ENCODE measurements around the gene SERPINA10.
"Not testable (repeated sequence)": the region's sequence is repeated elsewhere in the genome, so short reads cannot be mapped to it uniquely, and the experiment has no call there.

SERPINA10 gene

GRCh38 chr14:94314890-94315289 lies 21.8 kb upstream of the SERPINA10 start:
- DNase-seq (ENCODE audit: low read depth in 1 of 2, low spot score in 1 of 2): no peak

- no peak for DNase-seq (ENCODE audit: low read depth in 1 of 2, low spot score in 1 of 2)
These were observed 21.1 kb upstream of the SERPINA10 start for GRCh38 chr14:94313991-94314655.

GRCh38 chr14:94312481-94313246 lies 19.6 kb upstream of the SERPINA10 start:
- no peak for DNase-seq (ENCODE audit: low read depth in 1 of 2, low spot score in 1 of 2)

GRCh38 chr14:94310248-94310647 lies 17.2 kb upstream of the SERPINA10 start:
- no peak for DNase-seq (ENCODE audit: low read depth in 1 of 2, low spot score in 1 of 2)

GRCh38 chr14:94309721-94310120 lies 16.7 kb upstream of the SERPINA10 start:
- DNase-seq (ENCODE audit: low read depth in 1 of 2, low spot score in 1 of 2): no peak

GRCh38 chr14:94307410-94307992 lies 14.4 kb upstream of the SERPINA10 start:
- DNase-seq (ENCODE audit: low read depth in 1 of 2, low spot score in 1 of 2): no peak

GRCh38 chr14:94306047-94306978 lies 13.2 kb upstream of the SERPINA10 start:
- DNase-seq (ENCODE audit: low read depth in 1 of 2, low spot score in 1 of 2): no peak

GRCh38 chr14:94305620-94306019 lies 12.6 kb upstream of the SERPINA10 start:
- DNase-seq (ENCODE audit: low read depth in 1 of 2, low spot score in 1 of 2): no peak

GRCh38 chr14:94304243-94304642 lies 11.2 kb upstream of the SERPINA10 start:
- DNase-seq (ENCODE audit: low read depth in 1 of 2, low spot score in 1 of 2): no peak

GRCh38 chr14:94303111-94303510 lies 10.0 kb upstream of the SERPINA10 start:
- no peak for DNase-seq (ENCODE audit: low read depth in 1 of 2, low spot score in 1 of 2)

GRCh38 chr14:94298130-94298529 lies 5.1 kb upstream of the SERPINA10 start:
- no peak for DNase-seq (ENCODE audit: low read depth in 1 of 2, low spot score in 1 of 2)

GRCh38 chr14:94296181-94296545 lies 3.1 kb upstream of the SERPINA10 start:
- DNase-seq (ENCODE audit: low read depth in 1 of 2, low spot score in 1 of 2): not testable (repeated sequence)

- no peak for DNase-seq (ENCODE audit: low read depth in 1 of 2, low spot score in 1 of 2)
These were observed 2.5 kb upstream of the SERPINA10 start for GRCh38 chr14:94295360-94296180.

- DNase-seq (ENCODE audit: low read depth in 1 of 2, low spot score in 1 of 2): no peak
These were observed 483 bp upstream of the SERPINA10 start for GRCh38 chr14:94293578-94293924.

- DNase-seq (ENCODE audit: low read depth in 1 of 2, low spot score in 1 of 2): no peak
These were observed 569 bp downstream of the SERPINA10 start for GRCh38 chr14:94292526-94292871.

- DNase-seq (ENCODE audit: low read depth in 1 of 2, low spot score in 1 of 2): no peak
These were observed 1.1 kb downstream of the SERPINA10 start for GRCh38 chr14:94291906-94292525.

- no peak for DNase-seq (ENCODE audit: low read depth in 1 of 2, low spot score in 1 of 2)
These were observed 1.7 kb downstream of the SERPINA10 start for GRCh38 chr14:94291159-94291905.

GRCh38 chr14:94290197-94290596 lies 2.9 kb downstream of the SERPINA10 start:
- no peak for DNase-seq (ENCODE audit: low read depth in 1 of 2, low spot score in 1 of 2)
